Measurements from ENCODE around the gene GFRA4. TPM values are rescaled to one million over a fixed set of nuclear protein-coding genes. Genes with fewer than 3 reads are reported as not detected.
A peak's percentile ranks its signal among the peaks of the same experiment; 100 is the strongest.

Gene GFRA4
- total and polyA plus RNA-seq, 10 donors = not detected

DNA sequence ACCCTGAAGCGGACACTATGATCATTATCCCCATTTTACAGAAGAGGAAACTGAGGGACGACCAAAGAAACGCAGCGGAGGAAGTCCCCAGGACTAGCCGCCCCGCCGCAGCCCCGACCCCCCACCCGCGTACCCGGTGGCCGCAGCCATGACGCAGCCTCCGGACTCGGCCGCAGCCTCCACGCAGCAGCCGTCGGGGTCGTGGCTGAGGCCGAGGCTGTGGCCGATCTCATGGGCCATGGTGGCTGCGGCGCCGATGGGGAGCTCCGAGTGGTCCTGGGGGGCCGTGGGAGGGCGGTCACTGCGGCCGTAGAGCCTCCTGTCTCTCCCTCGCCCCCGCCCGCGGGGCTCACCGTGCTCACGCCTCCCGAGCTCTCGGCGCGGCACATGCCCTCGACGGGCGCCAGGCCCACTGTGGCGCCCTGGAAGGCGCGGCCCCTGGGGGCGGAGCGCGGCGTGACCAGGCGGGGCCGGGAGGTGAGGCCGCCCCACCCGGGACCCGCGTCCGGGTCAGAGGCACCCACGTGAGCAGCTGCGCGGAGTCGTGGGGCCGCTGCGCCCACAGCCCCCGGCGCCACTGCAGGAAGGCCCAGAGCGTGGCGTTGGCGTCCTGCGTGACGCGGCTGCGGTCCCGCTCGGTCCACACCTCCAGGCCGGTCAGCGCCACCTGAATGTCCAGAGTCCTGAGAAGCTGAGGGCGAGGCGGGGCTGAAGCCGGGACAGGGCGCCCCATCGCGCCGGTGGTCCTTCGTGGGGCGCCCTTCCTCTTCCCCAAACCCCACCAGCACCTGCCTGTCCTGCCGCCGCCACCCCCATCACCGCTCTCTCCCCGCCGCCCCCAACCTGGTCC lies 10.2 kb upstream of the GFRA4 start:
- H3K36me3 ChIP-seq = no peaks in the 10 kb centered on the region
- intact Hi-C loops (cut with DNase I; ENCODE audit: low total_unique reads) = no loop called here
- no peak for DNase-seq

DNA sequence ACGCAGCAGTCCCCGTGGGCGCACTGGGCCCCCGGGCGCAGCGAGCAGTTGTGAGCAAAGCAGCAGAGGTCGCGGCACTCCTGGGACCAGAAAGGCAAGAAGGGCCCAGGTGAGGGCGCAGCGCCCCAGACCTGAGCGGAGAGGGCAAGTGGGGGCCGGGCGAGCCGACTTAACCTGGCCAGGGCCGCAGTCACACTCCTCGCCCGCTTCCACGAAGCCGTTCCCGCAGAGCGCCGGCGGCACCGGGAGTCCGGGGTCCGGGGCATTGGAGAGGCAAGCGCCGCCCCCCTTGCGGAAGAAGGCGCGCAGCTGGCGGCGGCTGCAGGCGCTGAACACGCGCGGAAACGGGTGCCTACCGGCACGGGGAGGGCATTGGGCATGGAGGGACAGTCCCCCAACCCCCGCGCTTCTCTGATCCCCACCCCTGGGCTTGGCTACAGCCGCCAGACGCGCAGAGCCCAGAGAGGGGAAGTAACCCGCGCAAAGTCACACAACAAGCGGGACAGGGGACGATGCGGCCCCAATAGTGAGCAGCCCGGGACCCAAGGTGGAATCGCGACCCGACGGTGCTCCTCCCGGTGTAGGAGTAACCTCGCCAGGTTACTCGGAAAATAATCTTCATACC lies 9.5 kb upstream of the GFRA4 start:
- Histone ChIP-seq H3K4me1 (peaks cover 0 to 35% (median 24%) of the 10 kb centered on the region in 6 donors), H3K27me3 (replicated peaks in 1 of 7) (peaks cover 0 to 92% (median 53%) of the 10 kb centered on the region in 7 donors), H3K36me3 (no peaks in the 10 kb centered on the region), H3K9me3 (no peaks in the 10 kb centered on the region), H3K27ac (no peak overlapping the region), H3K4me3 (peak overlapping the region in 4 of 8 donors; percentile 2 to 54 (median 8))
- WGBS, 5 donors = 9 to 20% (median 10%) methylated on average over 15 to 58 of the region's 58 CpGs
- no peak for DNase-seq
- intact Hi-C loops (cut with DNase I; ENCODE audit: low total_unique reads) = no loop called here
- TF ChIP-seq POLR2A (IDR thresholded peaks at IDR 0.05) (no peak), POLR2AphosphoS5 (IDR thresholded peaks at IDR 0.05) (no peak)
- TF ChIP-seq, protein P1, sequence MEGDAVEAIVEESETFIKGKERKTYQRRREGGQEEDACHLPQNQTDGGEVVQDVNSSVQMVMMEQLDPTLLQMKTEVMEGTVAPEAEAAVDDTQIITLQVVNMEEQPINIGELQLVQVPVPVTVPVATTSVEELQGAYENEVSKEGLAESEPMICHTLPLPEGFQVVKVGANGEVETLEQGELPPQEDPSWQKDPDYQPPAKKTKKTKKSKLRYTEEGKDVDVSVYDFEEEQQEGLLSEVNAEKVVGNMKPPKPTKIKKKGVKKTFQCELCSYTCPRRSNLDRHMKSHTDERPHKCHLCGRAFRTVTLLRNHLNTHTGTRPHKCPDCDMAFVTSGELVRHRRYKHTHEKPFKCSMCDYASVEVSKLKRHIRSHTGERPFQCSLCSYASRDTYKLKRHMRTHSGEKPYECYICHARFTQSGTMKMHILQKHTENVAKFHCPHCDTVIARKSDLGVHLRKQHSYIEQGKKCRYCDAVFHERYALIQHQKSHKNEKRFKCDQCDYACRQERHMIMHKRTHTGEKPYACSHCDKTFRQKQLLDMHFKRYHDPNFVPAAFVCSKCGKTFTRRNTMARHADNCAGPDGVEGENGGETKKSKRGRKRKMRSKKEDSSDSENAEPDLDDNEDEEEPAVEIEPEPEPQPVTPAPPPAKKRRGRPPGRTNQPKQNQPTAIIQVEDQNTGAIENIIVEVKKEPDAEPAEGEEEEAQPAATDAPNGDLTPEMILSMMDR (IDR thresholded peaks at IDR 0.05 in 8 of 11, conservative IDR thresholded peaks at IDR 0.05 in 3 of 11) = no peak

More for the DNA sequence above, 10.2 kb upstream of the GFRA4 start:
- H3K27ac ChIP-seq = no peak overlapping the region
- WGBS, 5 donors = 41 to 65% (median 50%) methylated on average over 35 to 90 of the region's 90 CpGs
- no peaks in the 10 kb centered on the region for H3K9me3 ChIP-seq
- peaks cover 0 to 95% (median 53%) of the 10 kb centered on the region in 7 donors for H3K27me3 ChIP-seq (replicated peaks in 1 of 7)
- H3K4me1 ChIP-seq = peaks cover 0 to 40% (median 26%) of the 10 kb centered on the region in 6 donors
- TF ChIP-seq, protein P1 (IDR thresholded peaks at IDR 0.05 in 8 of 11, conservative IDR thresholded peaks at IDR 0.05 in 3 of 11) = no peak
- TF ChIP-seq POLR2A (IDR thresholded peaks at IDR 0.05) (no peak), POLR2AphosphoS5 (IDR thresholded peaks at IDR 0.05) (no peak)
- no peak overlapping the region for H3K4me3 ChIP-seq

DNA sequence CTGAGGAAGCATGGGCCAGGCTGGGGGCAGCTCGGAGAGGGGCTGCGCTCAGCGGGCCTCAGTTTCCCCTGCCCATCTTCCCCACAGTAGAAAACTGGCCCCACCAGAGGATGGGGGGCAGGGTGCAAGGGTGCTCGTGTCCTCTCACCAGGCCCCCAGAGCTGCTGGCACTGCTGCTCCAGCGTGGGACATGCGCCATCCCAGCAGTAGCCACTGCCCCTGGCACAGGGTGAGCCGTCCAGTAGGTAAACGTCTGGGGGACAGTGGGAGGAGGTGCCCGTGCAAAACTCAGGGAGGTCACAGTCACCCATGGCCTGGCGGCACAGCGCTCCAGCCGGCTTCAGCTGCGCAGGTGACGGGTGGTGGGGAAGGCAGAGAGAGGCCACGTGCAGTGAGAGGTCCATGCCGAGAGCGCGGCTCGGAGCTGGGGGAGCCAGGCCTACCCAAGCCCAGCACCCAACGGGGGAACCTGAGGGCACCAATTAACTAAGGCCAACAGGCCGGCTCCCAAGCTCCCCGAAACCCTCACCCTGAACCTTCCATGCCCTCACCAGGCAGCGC lies 8.9 kb upstream of the GFRA4 start:
- peaks cover 0 to 29% (median 21%) of the 10 kb centered on the region in 6 donors for H3K4me1 ChIP-seq
- intact Hi-C loops (cut with DNase I; ENCODE audit: low total_unique reads) = no loop called here
- TF ChIP-seq, protein P1 (IDR thresholded peaks at IDR 0.05 in 8 of 11, conservative IDR thresholded peaks at IDR 0.05 in 3 of 11) = no peak
- TF ChIP-seq POLR2AphosphoS5 (IDR thresholded peaks at IDR 0.05) (no peak), POLR2A (IDR thresholded peaks at IDR 0.05) (no peak)
- 44 to 54% (median 49%) methylated on average over 16 to 23 of the region's 23 CpGs for WGBS, 5 donors
- peaks cover 0 to 94% (median 53%) of the 10 kb centered on the region in 7 donors for H3K27me3 ChIP-seq (replicated peaks in 1 of 7)
- DNase-seq = no peak
- peak overlapping the region in 3 of 8 donors; percentile 6 to 54 (median 9) for H3K4me3 ChIP-seq
- no peaks in the 10 kb centered on the region for H3K36me3 ChIP-seq
- H3K9me3 ChIP-seq = no peaks in the 10 kb centered on the region
- H3K27ac ChIP-seq = no peak overlapping the region

All from spleen (tissue), 11 donors.